NCI-H1417 (cell line): ENCODE measurements around the gene IBTK.
"Not testable (repeated sequence)": the region's sequence is repeated elsewhere in the genome, so short reads cannot be mapped to it uniquely, and the experiment has no call there.

Experiments
- DNase-seq, 3 experiments: peaks; one replicate each; lab custom pipeline; 2025; lab: John Stamatoyannopoulos, UW

Gene IBTK, protein sequence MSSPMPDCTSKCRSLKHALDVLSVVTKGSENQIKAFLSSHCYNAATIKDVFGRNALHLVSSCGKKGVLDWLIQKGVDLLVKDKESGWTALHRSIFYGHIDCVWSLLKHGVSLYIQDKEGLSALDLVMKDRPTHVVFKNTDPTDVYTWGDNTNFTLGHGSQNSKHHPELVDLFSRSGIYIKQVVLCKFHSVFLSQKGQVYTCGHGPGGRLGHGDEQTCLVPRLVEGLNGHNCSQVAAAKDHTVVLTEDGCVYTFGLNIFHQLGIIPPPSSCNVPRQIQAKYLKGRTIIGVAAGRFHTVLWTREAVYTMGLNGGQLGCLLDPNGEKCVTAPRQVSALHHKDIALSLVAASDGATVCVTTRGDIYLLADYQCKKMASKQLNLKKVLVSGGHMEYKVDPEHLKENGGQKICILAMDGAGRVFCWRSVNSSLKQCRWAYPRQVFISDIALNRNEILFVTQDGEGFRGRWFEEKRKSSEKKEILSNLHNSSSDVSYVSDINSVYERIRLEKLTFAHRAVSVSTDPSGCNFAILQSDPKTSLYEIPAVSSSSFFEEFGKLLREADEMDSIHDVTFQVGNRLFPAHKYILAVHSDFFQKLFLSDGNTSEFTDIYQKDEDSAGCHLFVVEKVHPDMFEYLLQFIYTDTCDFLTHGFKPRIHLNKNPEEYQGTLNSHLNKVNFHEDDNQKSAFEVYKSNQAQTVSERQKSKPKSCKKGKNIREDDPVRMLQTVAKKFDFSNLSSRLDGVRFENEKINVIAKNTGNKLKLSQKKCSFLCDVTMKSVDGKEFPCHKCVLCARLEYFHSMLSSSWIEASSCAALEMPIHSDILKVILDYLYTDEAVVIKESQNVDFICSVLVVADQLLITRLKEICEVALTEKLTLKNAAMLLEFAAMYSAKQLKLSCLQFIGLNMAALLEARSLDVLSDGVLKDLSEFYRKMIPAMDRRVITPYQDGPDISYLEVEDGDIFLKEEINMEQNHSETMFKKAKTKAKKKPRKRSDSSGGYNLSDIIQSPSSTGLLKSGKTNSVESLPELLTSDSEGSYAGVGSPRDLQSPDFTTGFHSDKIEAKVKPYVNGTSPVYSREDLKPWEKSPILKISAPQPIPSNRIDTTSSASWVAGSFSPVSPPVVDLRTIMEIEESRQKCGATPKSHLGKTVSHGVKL (N-terminal part only)

DNA sequence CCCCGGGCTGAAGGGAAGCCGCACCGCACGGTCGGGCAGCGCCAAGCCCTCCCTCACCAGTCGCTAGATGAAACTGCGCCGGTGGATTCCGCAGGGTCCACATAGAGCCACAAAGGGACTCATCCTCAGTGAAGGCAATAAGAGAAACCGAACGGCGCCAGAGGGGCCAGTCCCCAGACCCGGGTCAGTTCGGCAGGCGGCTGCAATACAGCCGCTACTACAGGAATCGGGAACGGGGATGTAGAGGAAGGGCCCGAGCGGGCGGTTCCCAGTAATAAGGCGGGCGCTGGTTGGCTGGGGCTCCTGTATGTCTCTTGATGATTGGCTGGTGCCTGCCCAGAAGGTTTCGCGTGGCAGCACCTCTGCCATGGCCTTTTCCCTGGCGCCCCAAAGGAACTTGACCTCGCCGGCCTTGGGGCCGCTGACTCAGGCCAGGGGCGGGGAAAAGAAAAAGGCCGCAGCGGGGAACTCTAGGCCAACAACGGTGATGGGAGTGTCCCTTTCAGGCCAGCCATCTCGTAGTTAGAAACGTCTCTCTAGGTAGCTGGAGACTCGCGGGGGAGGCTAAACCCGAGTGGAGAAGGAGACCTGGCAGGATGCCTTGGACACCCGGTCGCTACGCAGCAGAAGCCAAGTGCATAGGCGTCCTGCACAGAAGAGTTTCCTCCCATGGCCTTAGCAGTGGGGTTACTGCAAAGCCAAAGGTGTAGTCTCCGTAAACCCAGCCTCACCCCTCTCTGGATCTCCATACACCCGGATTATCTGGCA is at the start of gene IBTK:
TSS of gene IBTK (minus strand) at position 240 of the 768 bp plus-strand sequence. CDS start 7,258 bp downstream, outside the sequence.
- peak; percentile 87 to 95 (median 91) for DNase-seq

DNA sequence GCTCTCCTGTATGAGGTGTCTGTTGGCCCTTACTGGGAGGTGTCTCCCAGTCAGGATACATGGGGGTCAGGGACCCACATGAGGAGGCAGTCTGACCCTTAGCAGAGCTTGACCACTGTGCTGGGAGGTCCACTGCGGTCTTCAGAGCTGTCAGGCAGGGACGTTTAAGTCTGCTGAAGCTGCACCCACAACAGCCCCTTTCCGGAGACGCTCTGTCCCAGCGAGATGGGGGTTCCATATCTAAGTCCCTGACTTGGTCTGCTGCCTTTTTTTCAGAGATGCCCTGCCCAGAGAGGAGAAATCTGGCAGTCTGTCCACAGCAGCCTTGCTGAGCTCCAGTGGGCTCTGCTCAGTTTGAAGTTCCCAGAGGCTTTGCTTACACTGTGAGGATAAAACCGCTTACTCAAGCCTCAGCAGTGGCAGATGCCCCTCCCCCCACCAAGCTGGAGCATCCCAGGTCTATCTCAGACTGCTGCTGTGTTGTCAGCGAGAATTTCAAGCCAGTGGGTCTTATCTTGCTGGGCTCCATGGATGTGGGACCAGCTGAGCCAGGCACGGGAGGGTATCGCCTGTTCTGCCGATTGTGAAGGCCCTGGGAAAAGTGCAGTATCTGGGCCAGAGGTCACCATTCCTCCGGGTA is 36.3 kb upstream of the IBTK start:
- no peak for DNase-seq

DNA sequence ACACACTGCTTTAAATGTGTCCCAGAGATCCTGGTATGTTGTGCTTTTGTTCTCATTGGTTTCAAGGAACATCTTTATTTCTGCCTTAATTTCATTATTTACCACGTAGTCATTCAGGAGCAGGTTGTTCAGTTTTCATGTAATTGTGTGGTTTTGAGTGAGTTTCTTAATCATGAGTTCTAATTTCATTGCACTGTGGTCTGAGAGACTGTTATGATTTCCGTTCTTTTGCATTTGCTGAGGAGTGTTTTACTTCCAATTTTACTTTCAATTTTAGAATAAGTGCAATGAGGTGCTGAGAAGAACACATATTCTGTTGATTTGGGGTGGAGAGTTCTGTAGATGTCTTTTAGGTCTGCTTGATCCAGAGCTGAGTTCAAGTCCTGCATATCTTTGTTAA is 34.0 kb upstream of the IBTK start:
- not testable (repeated sequence) for DNase-seq

DNA sequence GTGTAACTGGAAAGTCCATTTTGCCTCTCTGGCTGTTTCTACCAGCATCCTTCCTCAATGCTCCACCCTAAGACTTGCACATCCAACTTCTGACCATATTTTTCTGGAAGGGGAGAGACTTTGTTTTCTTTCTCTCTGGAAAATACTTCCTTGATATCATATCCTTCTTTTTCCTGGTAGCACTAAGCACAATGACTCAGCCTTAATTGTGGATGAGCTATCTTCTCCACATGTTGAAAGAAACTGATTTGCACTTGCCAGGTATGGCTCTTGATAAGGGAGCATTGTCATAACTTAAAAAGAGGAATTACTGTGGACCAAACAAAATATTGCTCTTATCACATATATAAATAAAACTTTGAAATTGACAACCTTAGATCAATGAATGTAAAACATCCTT is 30.1 kb upstream of the IBTK start:
- DNase-seq = no peak

DNA sequence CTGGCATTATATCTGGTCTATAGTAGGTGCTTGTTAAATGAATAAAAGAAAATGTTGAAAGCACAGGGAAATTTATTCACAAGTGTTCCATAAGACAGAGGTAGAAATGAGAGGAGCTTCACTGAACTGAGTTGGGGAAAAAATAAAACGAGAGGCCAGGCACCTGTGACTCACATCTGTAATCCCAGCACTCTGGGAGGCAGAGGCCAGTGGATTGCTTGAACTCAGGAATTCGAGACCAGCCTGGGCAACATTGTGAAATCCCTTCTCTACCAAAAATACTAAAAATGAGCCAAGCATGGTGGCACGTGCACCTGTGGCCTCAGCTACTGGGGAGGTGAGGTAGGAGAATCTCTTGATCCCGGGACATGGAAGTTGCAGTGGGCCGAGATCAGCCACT is 28.1 kb upstream of the IBTK start:
- DNase-seq = no peak

DNA sequence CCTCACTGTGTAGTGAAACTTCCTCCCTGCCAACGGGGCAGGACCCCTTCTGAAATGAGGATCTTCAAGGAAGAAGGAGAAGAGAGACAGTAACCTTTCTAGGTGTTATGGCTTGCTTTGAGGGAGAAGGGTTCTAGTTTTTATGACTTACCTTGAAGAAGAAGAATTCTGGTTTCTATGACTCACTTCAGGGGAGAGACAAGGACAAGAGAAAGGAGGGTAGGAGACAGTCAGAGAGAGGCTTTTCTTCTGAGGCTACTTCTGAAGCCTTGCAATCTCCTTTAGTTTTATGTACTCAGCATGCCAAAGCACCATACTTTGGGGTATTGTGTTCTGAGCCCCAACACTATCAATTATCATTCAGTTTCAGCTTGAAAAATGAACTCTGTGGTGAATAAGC is 25.8 kb upstream of the IBTK start:
- no peak for DNase-seq

DNA sequence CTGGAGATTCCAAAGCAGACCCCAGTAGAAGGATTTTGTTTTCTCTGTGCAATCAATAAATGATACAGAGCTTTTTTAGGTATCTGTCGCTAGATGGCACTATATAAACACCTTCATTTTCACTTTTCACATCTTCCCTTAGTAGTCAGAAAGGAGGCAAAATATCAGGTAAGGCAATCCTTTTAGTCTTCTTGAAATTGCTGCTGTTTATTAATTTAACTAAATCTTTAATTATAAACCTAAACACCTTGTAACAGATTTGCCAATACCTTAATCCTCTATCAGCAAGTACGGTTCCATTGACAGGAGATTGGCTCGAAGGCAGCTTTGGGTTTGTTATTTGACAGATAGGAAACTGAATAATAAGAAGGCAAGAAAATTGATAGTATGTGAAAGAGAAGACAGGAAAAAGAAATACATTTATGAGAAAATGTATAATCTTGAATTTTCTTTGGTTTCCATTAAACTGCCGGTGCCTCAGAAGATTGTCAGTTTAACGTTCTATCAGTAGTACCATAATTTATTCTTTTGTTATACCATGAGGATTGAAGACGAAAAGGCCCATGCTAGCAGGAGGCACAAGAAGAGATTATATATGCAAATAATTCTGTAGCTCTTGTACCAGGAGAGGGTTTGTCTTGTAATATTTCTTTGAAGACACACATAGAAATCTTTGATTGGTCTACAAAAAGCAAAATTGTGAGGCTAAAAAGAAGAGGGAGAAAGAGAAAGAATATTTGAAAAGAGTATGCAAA is 23.5 kb upstream of the IBTK start:
- peak; percentile 15 to 73 (median 39) for DNase-seq

DNA sequence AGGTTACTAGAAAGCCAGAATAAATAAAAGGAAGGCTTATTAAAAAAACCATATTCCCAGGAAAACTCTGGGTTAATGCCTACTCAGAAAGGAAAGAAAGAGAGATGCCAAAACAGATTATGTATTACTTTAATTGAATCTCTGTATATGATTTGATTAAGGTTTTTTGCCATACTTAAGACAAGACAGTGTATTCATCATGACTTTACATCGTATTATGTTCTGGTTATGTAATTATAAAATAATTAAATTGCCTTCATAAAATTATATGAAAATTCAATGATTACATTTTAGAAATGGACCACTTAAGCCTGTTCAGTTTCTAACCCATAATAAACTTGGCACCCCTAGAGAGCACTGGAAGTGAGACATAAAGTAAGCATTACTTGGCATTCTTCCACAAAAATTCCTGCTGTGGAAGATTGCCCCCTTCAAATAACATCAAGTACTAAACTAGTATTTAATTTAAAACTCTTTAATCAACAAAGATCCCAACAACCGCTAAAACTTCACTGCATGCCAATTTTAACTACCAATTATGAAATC is 20.8 kb upstream of the IBTK start:
- peak in 1 of 3 experiments; percentile 18 for DNase-seq

DNA sequence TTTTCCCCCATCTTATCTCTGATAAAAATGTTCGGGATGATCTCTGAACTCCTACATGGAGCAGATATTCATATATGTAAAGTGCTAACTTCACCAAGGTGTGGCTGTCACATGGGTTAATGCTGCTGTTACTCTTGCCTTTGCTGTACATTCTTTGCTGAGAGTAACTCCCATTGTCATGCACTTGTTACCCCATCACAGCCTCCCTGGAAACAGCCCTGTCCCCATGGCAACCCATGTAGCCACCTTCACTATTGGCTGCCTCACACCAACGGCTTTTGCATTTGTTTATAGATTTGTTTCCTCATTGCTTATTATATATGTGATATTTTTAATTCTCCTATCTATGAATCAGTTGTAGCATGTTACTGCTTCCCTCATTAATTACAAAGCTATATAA is 17.3 kb upstream of the IBTK start:
- peak in 1 of 3 experiments; percentile 25 for DNase-seq

DNA sequence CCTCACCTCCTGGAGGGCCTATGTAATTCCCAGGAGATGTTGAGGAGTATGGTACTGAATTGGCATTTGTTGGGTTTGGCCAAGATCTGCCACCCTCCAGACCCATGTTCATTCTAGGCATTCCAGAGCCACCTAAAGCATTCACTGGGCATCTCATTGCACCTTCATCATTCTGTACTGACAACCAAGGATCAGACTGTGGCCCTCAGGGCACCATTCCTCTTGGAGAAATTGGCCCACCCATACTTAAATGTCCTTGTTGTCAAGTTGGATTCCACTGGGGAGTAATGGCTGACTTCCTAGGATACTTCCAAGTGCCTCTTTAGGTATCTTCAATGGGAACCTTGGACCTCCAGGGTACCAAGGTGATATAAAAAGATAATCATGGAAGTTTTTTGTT is 16.8 kb upstream of the IBTK start:
- no peak for DNase-seq

DNA sequence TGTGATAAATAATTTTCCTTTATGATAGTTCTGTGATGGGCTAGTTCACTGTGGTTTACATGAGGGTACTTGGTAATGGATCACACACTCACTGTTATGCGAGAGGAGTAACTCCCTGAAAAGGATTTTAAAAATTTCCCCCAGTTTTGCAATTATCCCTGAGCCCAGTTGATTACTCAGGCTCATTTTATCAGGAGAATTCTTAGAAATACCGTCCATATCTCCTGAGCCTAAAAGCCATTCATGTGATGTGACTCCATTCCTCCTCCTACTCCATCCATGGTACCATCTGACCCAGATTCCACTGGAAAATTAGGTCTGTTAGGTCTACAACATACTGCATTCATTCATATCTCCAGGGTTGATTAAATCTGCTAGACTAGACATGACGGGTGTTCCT is 16.4 kb upstream of the IBTK start:
- no peak for DNase-seq

DNA sequence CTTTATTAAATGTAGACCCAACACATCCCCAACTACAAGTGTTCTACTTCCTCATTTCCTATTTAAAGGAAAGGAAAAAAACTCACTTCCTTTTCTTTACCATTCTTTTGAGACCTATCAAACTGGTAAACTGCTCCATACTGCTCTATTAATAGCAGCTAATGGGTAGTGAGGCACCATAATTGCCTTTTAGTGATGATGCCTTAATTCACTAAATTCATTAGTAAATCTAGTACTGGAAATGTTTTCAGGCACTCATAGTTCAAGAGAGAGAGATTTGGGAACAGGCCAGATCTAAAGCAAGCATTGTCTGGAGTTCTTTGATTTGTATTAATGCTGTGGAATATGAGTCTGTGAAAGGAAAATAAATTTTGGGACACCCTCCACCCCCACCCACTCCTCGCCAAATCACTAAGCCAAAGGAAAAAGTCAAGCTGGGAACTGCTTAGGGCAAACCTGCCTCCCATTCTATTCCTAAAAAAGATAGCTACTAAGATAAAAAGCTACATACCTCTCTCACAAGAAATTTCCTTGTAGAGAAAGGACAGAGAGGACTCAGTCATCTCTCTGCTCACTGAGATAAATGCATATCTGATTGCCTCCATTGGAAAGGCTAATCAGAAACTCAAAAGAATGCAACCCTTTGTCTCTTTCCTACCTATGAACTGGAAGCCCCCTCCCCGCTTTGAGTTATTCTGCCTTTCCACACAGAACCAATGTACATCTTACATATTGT is 13.6 kb upstream of the IBTK start:
- no peak for DNase-seq

DNA sequence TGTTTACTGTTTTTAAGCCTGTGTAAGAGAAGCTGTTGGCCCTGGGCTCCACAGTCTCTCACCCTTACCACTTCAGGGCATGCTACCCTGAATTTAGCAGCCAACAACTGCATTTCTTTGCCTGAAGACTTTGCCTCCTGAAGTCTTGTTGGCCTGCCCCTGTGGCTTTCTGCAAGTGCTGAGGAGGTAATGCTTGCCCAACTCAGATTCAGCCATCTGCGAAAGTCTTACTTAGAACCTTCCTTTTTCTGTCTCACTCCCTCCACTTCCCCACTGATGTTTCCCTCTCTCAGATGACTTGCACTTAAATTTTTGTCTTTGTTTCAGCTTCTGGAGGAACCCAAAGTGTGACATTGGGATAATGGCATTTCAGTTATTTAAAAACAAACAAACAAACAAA is 11.8 kb upstream of the IBTK start:
- DNase-seq = no peak

DNA sequence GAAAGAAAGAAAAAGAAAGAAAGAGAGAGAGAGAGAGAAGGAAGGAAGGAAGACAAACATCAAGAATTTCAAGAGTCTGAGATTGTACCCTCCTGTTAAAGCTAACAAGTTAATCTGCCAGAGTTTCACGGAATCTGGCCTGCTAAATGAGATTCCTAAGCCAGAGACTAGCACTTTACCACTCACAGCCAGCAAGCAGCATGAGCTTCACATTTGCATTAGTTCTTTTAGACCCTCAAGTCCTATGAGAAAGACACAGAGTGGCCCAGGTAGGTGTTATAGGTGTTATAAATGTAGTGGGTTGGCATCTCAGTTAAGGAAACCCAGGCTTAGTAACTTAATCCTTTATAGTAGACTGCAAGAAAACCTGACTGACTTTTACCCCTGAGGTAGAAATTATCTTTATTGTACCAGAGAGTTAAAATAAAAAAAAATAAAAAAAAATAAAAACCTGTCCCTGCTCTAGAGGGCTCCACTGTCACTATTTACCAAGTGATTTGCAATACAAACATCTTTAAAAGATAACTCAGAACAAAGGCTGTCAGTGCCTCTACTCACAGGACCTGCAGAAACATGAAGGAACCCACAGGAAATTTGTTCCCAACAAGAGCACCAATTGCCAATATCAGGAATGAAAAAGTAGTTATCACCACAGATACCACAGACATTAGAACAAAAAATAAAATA is 9.7 kb upstream of the IBTK start:
- peak in 1 of 3 experiments; percentile 12 for DNase-seq

DNA sequence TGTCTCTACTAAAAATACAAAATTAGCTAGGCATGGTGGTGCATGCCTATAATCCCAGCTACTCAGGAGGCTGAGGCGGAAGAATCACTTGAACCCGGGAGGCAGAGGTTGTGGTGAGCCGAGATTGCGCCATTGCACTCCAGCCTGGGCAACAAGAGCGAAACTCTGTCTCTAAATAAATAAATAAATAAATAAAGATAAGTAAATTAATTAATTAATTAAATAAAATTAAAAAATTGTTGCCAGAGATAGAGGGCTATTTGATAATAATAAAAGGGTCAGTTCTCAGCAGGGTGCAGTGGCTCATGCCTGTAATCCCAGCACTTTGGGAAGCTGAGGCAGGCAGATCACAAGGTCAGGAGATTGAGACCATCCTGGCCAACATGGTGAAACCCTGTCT is 7.2 kb upstream of the IBTK start:
- not testable (repeated sequence) for DNase-seq

DNA sequence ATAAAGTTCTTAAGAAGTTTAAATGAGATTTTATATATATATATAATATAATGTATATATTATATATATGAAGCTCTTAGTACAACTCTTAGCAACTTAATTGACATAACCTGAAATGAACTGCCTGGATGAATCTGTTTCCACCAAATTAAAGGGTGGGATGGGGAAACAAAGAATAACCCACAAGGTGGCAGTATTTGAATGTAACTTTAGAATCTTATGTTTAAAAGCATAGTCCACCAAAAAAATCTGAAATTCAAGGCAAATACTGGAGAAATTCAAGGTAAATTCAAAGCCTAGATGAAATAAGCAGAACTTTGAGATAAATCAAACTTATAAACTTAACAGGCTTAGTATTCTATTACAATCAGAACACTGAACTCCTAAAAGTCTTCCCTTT is 4.4 kb upstream of the IBTK start:
- DNase-seq = peak in 2 of 3 experiments; percentile 41 to 60

DNA sequence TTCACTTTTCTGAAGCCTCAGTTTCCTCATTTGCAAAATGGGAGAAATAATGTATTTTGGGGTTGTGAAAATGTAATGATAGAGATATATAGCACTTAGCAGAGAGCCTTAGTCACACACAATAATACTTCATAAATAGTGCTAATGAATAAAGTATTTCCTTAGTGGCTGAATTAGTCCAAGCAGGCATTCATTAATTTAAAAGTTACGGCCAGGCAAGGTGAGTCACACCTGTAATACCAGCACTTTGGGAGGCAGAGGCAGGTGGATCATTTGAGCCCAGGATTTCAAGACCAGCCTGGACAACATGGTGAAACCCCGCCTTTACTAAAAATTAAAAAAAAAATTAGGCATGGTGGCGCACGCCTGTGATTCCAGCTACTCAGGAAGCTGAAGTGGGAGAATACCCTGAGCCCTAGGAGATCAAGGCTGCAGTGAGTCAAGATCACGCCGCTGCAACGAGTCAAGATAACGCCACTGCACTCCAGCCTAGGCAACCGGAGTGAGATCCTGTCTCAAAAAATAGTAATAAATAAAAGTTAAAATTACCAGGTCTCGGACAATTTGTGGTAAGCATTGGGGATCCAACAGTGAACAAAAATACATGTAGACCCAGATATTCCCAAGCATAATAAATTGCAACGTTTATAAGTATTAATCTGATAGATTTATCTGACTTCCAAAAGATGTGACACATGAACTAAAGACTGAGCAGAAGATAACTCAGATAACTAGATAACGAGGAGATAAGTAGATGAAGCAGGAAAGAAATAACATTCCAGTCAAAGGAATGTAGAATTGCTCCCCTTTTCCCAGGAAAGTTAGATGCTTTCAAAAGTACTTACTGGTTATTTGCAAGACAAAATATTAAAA is 2.1 kb upstream of the IBTK start:
- no peak for DNase-seq

DNA sequence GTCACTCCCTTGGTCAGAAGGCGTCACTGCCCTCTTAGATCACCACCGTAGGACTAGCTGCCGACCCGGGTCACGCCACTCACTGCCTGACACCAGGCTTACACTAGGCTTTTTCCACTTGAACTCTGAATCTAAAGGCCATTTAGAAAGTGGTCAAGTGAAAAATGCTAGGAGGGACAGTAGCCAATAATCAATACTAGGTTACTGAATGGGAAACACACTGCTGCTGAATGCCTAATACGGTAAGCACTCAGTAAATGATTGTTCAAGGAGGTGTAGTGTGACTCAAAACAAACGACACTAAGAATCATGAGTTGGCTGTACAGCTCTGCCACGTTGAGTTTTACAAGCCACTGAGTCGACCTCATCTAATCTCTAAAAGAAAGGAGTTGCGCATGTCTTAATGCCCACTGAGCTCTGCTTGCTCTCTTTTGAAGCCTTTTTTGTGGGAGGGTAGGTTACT is 760 bp upstream of the IBTK start:
- DNase-seq = peak in 1 of 3 experiments; percentile 84
